ENCODE data around the gene SLC25A5.

GRCh38 chrX:119479845-119480244 lies 11.6 kb downstream of the SLC25A5 start:
- TF ChIP-seq POLR2AphosphoS5 (IDR thresholded peaks at IDR 0.05) = no peak
- no peak for TF ChIP-seq EP300 (IDR thresholded peaks at IDR 0.05)
- TF ChIP-seq POLR2A (IDR thresholded peaks at IDR 0.05) = no peak
- no peak for TF ChIP-seq CTCF (IDR thresholded peaks at IDR 0.05)
